ENCODE data around the gene LIPK.
"Not testable (repeated sequence)": the region's sequence is repeated elsewhere in the genome, so short reads cannot be mapped to it uniquely, and the experiment has no call there.

LIPK gene

GRCh38 chr10:88705958-88706357 lies at the start of gene LIPK:
LIPK (plus strand) TSS chr10:88706249; CDS start chr10:88724544, 18,295 bp downstream.
- no peak for DNase-seq (ENCODE audit: low read depth in 3 of 3, low spot score in 1 of 3)

- DNase-seq (ENCODE audit: low read depth in 3 of 3, low spot score in 1 of 3), result no peak
Measured at GRCh38 chr10:88657901-88658300, 48.1 kb upstream of the LIPK start.

GRCh38 chr10:88659725-88660597 lies 46.1 kb upstream of the LIPK start:
- DNase-seq (ENCODE audit: low read depth in 3 of 3, low spot score in 1 of 3), result no peak

- no peak for DNase-seq (ENCODE audit: low read depth in 3 of 3, low spot score in 1 of 3)
Measured at GRCh38 chr10:88660598-88660884, 45.5 kb upstream of the LIPK start.

- no peak for DNase-seq (ENCODE audit: low read depth in 3 of 3, low spot score in 1 of 3)
Measured at GRCh38 chr10:88661018-88661417, 45.0 kb upstream of the LIPK start.

- DNase-seq (ENCODE audit: low read depth in 3 of 3, low spot score in 1 of 3), result no peak
Measured at GRCh38 chr10:88661577-88661976, 44.5 kb upstream of the LIPK start.

GRCh38 chr10:88663153-88663552 lies 42.9 kb upstream of the LIPK start:
- DNase-seq (ENCODE audit: low read depth in 3 of 3, low spot score in 1 of 3), result not testable (repeated sequence)

- no peak for DNase-seq (ENCODE audit: low read depth in 3 of 3, low spot score in 1 of 3)
Measured at GRCh38 chr10:88664142-88664541, 41.9 kb upstream of the LIPK start, which contains the start of gene LIPF. LIPF (plus strand) TSS chr10:88664442; CDS start chr10:88667298, 2,856 bp downstream.

- no peak for DNase-seq (ENCODE audit: low read depth in 3 of 3, low spot score in 1 of 3)
Measured at GRCh38 chr10:88668465-88668864, 37.6 kb upstream of the LIPK start.

GRCh38 chr10:88670497-88670896 lies 35.6 kb upstream of the LIPK start:
- no peak for DNase-seq (ENCODE audit: low read depth in 3 of 3, low spot score in 1 of 3)

- DNase-seq (ENCODE audit: low read depth in 3 of 3, low spot score in 1 of 3), result no peak
Measured at GRCh38 chr10:88672041-88672440, 34.0 kb upstream of the LIPK start.

- no peak for DNase-seq (ENCODE audit: low read depth in 3 of 3, low spot score in 1 of 3)
Measured at GRCh38 chr10:88676283-88677060, 29.6 kb upstream of the LIPK start.

- DNase-seq (ENCODE audit: low read depth in 3 of 3, low spot score in 1 of 3), result no peak
Measured at GRCh38 chr10:88680958-88681357, 25.1 kb upstream of the LIPK start.

- no peak for DNase-seq (ENCODE audit: low read depth in 3 of 3, low spot score in 1 of 3)
Measured at GRCh38 chr10:88682491-88682890, 23.6 kb upstream of the LIPK start.

- no peak for DNase-seq (ENCODE audit: low read depth in 3 of 3, low spot score in 1 of 3)
Measured at GRCh38 chr10:88687853-88688467, 18.1 kb upstream of the LIPK start.

GRCh38 chr10:88689366-88689765 lies 16.7 kb upstream of the LIPK start:
- DNase-seq (ENCODE audit: low read depth in 3 of 3, low spot score in 1 of 3), result no peak

- no peak for DNase-seq (ENCODE audit: low read depth in 3 of 3, low spot score in 1 of 3)
Measured at GRCh38 chr10:88693392-88694020, 12.5 kb upstream of the LIPK start.

GRCh38 chr10:88702848-88703597 lies 3.0 kb upstream of the LIPK start:
- DNase-seq (ENCODE audit: low read depth in 3 of 3, low spot score in 1 of 3), result no peak

- no peak for DNase-seq (ENCODE audit: low read depth in 3 of 3, low spot score in 1 of 3)
Measured at GRCh38 chr10:88707429-88708155, 1.5 kb downstream of the LIPK start.

GRCh38 chr10:88709361-88709760 lies 3.3 kb downstream of the LIPK start:
- DNase-seq (ENCODE audit: low read depth in 3 of 3, low spot score in 1 of 3), result not testable (repeated sequence)
